SK-N-SH (cell line): ENCODE measurements around the gene SLC24A3. TPM values are rescaled to one million over a fixed set of nuclear protein-coding genes. Genes with fewer than 3 reads are reported as not detected.

ENCODE experiments used
- CTCF ChIA-PET: fragments of 300-600, 350-600 bp; formaldehyde crosslinking; extraction: SDS; loops from one replicate; lab custom pipeline; 2021; lab: Yijun Ruan, JAX
- POLR2A ChIA-PET: fragments of 350-600 bp; sonication (Branson Sonifier 250); formaldehyde crosslinking; extraction: SDS; loops from one replicate; lab custom pipeline; 2020; ENCODE audit warnings: antibody characterized with exemption, inconsistent platforms; lab: Yijun Ruan, JAX
- DNase-seq: peaks from one replicate; pipeline ENCODE4 v3.0.0; 2012
- H2AFZ ChIP-seq: fragments of 200-600 bp; sonication (generic); 2 replicates; pipeline ENCODE4 v1.8.1; 2016; ENCODE audit warnings: antibody characterized with exemption, mild to moderate bottlenecking, low read depth
- H3F3A ChIP-seq: fragments of 200-600 bp; sonication (generic); replicated peaks from 2 replicates; pipeline ENCODE3; 2016; ENCODE audit warnings: antibody characterized with exemption, mild to moderate bottlenecking; ENCODE audit not compliant: insufficient read depth
- H3K27ac ChIP-seq, 2 experiments: fragments of 200-500 bp in 1 of 2; fragments of 200-600 bp in 1 of 2; sonication (Bioruptor generic) in 1 of 2; sonication (generic), shearing (Covaris generic) in 1 of 2; 2 replicates each; pipeline versions ENCODE4 v1.5.1 to v1.6.1; 2014 to 2016; ENCODE audit warnings: low read depth in 2 of 2, inconsistent platforms in 1 of 2, low read length in 1 of 2, mild to moderate bottlenecking in 1 of 2, mixed read lengths in 1 of 2
- H3K27me3 ChIP-seq: fragments of 200-600 bp; sonication (generic), shearing (Covaris generic); 2 replicates; pipeline ENCODE4 v1.6.1; 2016; ENCODE audit warnings: mixed run types; ENCODE audit not compliant: insufficient read depth
- H3K36me3 ChIP-seq, 2 experiments: fragments of 200-500 bp in 1 of 2; fragments of 200-600 bp in 1 of 2; sonication (Bioruptor generic) in 1 of 2; sonication (generic) in 1 of 2; replicated peaks in 1 of 2; 2 replicates each; pipeline versions ENCODE3 to v1.5.1; 2014 to 2016; ENCODE audit warnings: low read length in 1 of 2, mild to moderate bottlenecking in 1 of 2; ENCODE audit not compliant: insufficient read depth in 2 of 2, control insufficient read depth in 1 of 2
- H3K4me1 ChIP-seq, 2 experiments: fragments of 200-500 bp in 1 of 2; fragments of 200-600 bp in 1 of 2; sonication (Bioruptor generic) in 1 of 2; sonication (generic), shearing (Covaris generic) in 1 of 2; 2 replicates each; pipeline versions ENCODE4 v1.5.1 to v1.6.1; 2014 to 2016; ENCODE audit warnings: low read depth in 1 of 2, low read length in 1 of 2, mixed run types in 1 of 2; ENCODE audit not compliant: insufficient read depth in 2 of 2, control insufficient read depth in 1 of 2
- H3K4me2 ChIP-seq: fragments of 200-600 bp; sonication (generic), shearing (Covaris generic); 2 replicates; pipeline ENCODE4 v1.6.1; 2017; ENCODE audit warnings: mixed run types
- H3K4me3 ChIP-seq, 2 experiments: fragments of 200-500 bp in 1 of 2; fragments of 200-600 bp in 1 of 2; sonication (Bioruptor generic) in 1 of 2; sonication (generic), shearing (Covaris generic) in 1 of 2; 2 replicates each; pipeline versions ENCODE4 v1.5.1 to v1.8.1; 2014 to 2016; ENCODE audit warnings: low read depth in 2 of 2, inconsistent platforms in 1 of 2, low read length in 1 of 2, mild to moderate bottlenecking in 1 of 2, mixed read lengths in 1 of 2, moderate library complexity in 1 of 2
- H3K79me2 ChIP-seq: fragments of 200-600 bp; sonication (generic); 2 replicates; pipeline ENCODE4 v1.8.1; 2017; ENCODE audit warnings: mild to moderate bottlenecking; ENCODE audit not compliant: insufficient read depth
- H3K9ac ChIP-seq: fragments of 200-600 bp; sonication (generic); 2 replicates; pipeline ENCODE4 v1.6.1; 2017; ENCODE audit warnings: mixed run types
- H3K9me2 ChIP-seq: fragments of 200-600 bp; sonication (generic); 2 replicates; pipeline ENCODE4 v1.6.1; 2017; ENCODE audit warnings: mixed run types
- H3K9me3 ChIP-seq: fragments of 200-600 bp; sonication (generic); 2 replicates; pipeline ENCODE4 v1.6.1; 2017; ENCODE audit warnings: mixed run types, mild to moderate bottlenecking, moderate library complexity
- H4K20me1 ChIP-seq: fragments of 200-600 bp; sonication (generic); 2 replicates; pipeline ENCODE4 v1.6.1; 2017; ENCODE audit warnings: mild to moderate bottlenecking, mixed run types; ENCODE audit not compliant: insufficient read depth
- CHD2 ChIP-seq: fragments of 150-350 bp; IDR thresholded peaks from 2 replicates; pipeline ENCODE4 v1.6.1; 2018; ENCODE audit warnings: low read length; ENCODE audit not compliant: partially characterized antibody
- ELF1 ChIP-seq: IDR thresholded peaks from 2 replicates; pipeline ENCODE4 v1.4.0; 2012
- EZH2phosphoT487 ChIP-seq: fragments of 200-600 bp; sonication (generic); IDR thresholded peaks from 2 replicates; pipeline ENCODE4 v1.6.1; 2017; ENCODE audit warnings: low read depth, mixed run types, mild to moderate bottlenecking, antibody characterized with exemption, moderate library complexity, borderline replicate concordance
- FOSL2 ChIP-seq: IDR thresholded peaks from 2 replicates; pipeline ENCODE4 v1.4.0; 2012; ENCODE audit warnings: low read depth, mild to moderate bottlenecking, moderate library complexity, borderline replicate concordance
- FOXJ3 ChIP-seq: sonication (generic); formaldehyde crosslinking; IDR thresholded peaks from 2 replicates; pipeline ENCODE4 v1.5.1; 2020; ENCODE audit warnings: mild to moderate bottlenecking, missing genetic modification reagents
- GABPA ChIP-seq: IDR thresholded peaks from 2 replicates; pipeline ENCODE4 v1.4.0; 2012; ENCODE audit warnings: low read depth, mild to moderate bottlenecking
- GATA2 ChIP-seq: sonication (generic); formaldehyde crosslinking; IDR thresholded peaks from 2 replicates; pipeline ENCODE4 v1.5.0; 2020; ENCODE audit warnings: mild to moderate bottlenecking, missing genetic modification reagents
- MAX ChIP-seq: IDR thresholded peaks from 2 replicates; pipeline ENCODE4 v1.4.0; 2012; ENCODE audit warnings: low read depth
- MXI1 ChIP-seq: IDR thresholded peaks from 2 replicates; pipeline ENCODE4 v1.6.1; 2012; ENCODE audit warnings: mild to moderate bottlenecking, low read depth, low read length, improper control_type of control experiment
- NFIC ChIP-seq: IDR thresholded peaks from 2 replicates; pipeline ENCODE4 v1.4.0; 2012; ENCODE audit warnings: borderline replicate concordance
- PBX3 ChIP-seq: IDR thresholded peaks from 2 replicates; pipeline ENCODE4; 2012
- POLR2AphosphoS5 ChIP-seq: IDR thresholded peaks from 2 replicates; pipeline ENCODE4 v1.6.1; 2012; ENCODE audit warnings: low read depth, low read length
- RCOR1 ChIP-seq: fragments of 150-350 bp; IDR thresholded peaks from 2 replicates; pipeline ENCODE4 v1.6.1; 2017; ENCODE audit warnings: antibody characterized with exemption, low read length
- RFX5 ChIP-seq: IDR thresholded peaks from 2 replicates; pipeline ENCODE4 v1.6.1; 2012; ENCODE audit warnings: mild to moderate bottlenecking, improper control_type of control experiment, low read length
- RXRA ChIP-seq: IDR thresholded peaks from 2 replicates; pipeline ENCODE4 v1.4.0; 2012; ENCODE audit warnings: low read depth, mild to moderate bottlenecking, borderline replicate concordance
- SIN3A ChIP-seq: IDR thresholded peaks from 2 replicates; pipeline ENCODE4 v1.6.1; 2012; ENCODE audit warnings: low read depth, mild to moderate bottlenecking, low read length, moderate library complexity, borderline replicate concordance
- SMC3 ChIP-seq: IDR thresholded peaks from 2 replicates; pipeline ENCODE4 v1.6.1; 2012; ENCODE audit warnings: low read depth, low read length, improper control_type of control experiment
- TAF1 ChIP-seq: IDR thresholded peaks from 2 replicates; pipeline ENCODE4 v1.6.1; 2012; ENCODE audit warnings: low read depth, mild to moderate bottlenecking, low read length, moderate library complexity, borderline replicate concordance
- TCF12 ChIP-seq: IDR thresholded peaks from 2 replicates; pipeline ENCODE4 v1.4.0; 2012
- USF2 ChIP-seq: fragments of 150-350 bp; IDR thresholded peaks from 2 replicates; pipeline ENCODE4 v1.6.1; 2017; ENCODE audit warnings: antibody characterized with exemption, low read length, low read depth, borderline replicate concordance
- WGBS: methylation state at CpG from one replicate; pipeline ENCODE4 v1.1.6; 2017; ENCODE audit warnings: low lambda C conversion rate; 5-methylcytosine and 5-hydroxymethylcytosine counted together
- polyA plus RNA-seq, 3 experiments: library from polyadenylated mRNA; depleted of rRNA; stranded (reverse); fragments of >200 nt; gene quantifications; 2 replicates each; pipeline ENCODE4 v1.2.3, GENCODE V29; 2012

Gene SLC24A3
- polyA plus RNA-seq, 1 of the 3 experiments (the other 2 are of a cell fraction): not detected

- TF ChIP-seq SMC3 (no peak), RXRA (no peak), RFX5 (no peak), TAF1 (no peak), GABPA (no peak), USF2 (no peak), MAX (no peak), RCOR1 (no peak), POLR2AphosphoS5 (no peak), TCF12 (no peak), SIN3A (no peak)
- CTCF ChIA-PET: no interaction called here
These were observed 184.8 kb downstream of the SLC24A3 start for GRCh38 chr20:19397226-19397625.

GRCh38 chr20:19397666-19398065, 185.2 kb downstream of the SLC24A3 start:
- CTCF ChIA-PET: no interaction called here
- no peaks in the 10 kb centered on the region for H4K20me1 ChIP-seq

More at GRCh38 chr20:19397226-19397625, 184.8 kb downstream of the SLC24A3 start:
- POLR2A ChIA-PET: no interaction called here
- Histone ChIP-seq H3K4me2 (no peak overlapping the region), H3K9me2 (no peaks in the 10 kb centered on the region; the same call in 1 of the 2 replicates), H3K4me3 (no peak overlapping the region), H3K27me3 (no peaks in the 10 kb centered on the region), H3K36me3 (no peaks in the 10 kb centered on the region), H3K79me2 (no peaks in the 10 kb centered on the region), H4K20me1 (no peaks in the 10 kb centered on the region), H3K9me3 (peaks cover 3% of the 10 kb centered on the region; the same call in 1 of the 2 replicates), H3K9ac (no peak overlapping the region), H3F3A (no peaks in the 10 kb centered on the region), H3K27ac (no peak overlapping the region), H2AFZ (no peak overlapping the region), H3K4me1 (no peaks in the 10 kb centered on the region; a peak in 1 of 4 replicates)
- DNase-seq: no peak
- 10% methylated on average over 3 of the region's 3 CpGs for WGBS

More at GRCh38 chr20:19397666-19398065, 185.2 kb downstream of the SLC24A3 start:
- no peak overlapping the region for H2AFZ ChIP-seq
- no peak overlapping the region for H3K9ac ChIP-seq
- no peaks in the 10 kb centered on the region for H3K27me3 ChIP-seq
- TF ChIP-seq CHD2 (no peak), MXI1 (no peak), USF2 (no peak), ELF1 (no peak), PBX3 (no peak), FOSL2 (no peak), TAF1 (no peak), NFIC (no peak), RXRA (no peak), FOXJ3 (CRISPR knock-in tag) (no peak), GABPA (no peak), GATA2 (CRISPR knock-in tag) (no peak), EZH2phosphoT487 (no peak), TCF12 (no peak), SMC3 (no peak)
- DNase-seq: no peak
- no peak overlapping the region for H3K4me3 ChIP-seq
- no peaks in the 10 kb centered on the region for H3K36me3 ChIP-seq
- POLR2A ChIA-PET: no interaction called here
- 3% methylated on average over 1 of the region's 1 CpG for WGBS
- H3K4me2 ChIP-seq: no peak overlapping the region
- no peaks in the 10 kb centered on the region; the same call in 1 of the 2 replicates for H3K9me2 ChIP-seq
- no peaks in the 10 kb centered on the region for H3F3A ChIP-seq
- H3K79me2 ChIP-seq: no peaks in the 10 kb centered on the region
- H3K4me1 ChIP-seq: no peaks in the 10 kb centered on the region; a peak in 1 of 4 replicates
- no peak overlapping the region for H3K27ac ChIP-seq
- H3K9me3 ChIP-seq: peaks cover 3% of the 10 kb centered on the region; the same call in 1 of the 2 replicates
